Right ventricle myocardium superior (tissue), 1 donor: ENCODE data around the gene SLC35E2B. TPM values are rescaled to one million over a fixed set of nuclear protein-coding genes. Genes with fewer than 3 reads are reported as not detected.
"Not testable (repeated sequence)": the region's sequence is repeated elsewhere in the genome, so short reads cannot be mapped to it uniquely, and the experiment has no call there.

Experiments
- ATAC-seq: fragments of 200-7000 bp; cut with Tn5 transposase; one replicate; pipeline ENCODE4 v1.9.1; 2020; ENCODE audit warnings: mild to moderate bottlenecking; ENCODE audit not compliant: poor library complexity
- DNase-seq: peaks from one replicate; pipeline ENCODE4 v3.0.0-alpha.2; 2020
- intact Hi-C: fragments of 100-400 bp; cut with DNase I; formaldehyde crosslinking; loops from one replicate; pipeline ENCODE4 v1.11.2; 2022
- long read RNA-seq: library from polyadenylated mRNA; unstranded; transcript quantifications from one replicate; pipeline ENCODE4 v2.0.0, GENCODE V29; 2021
- total RNA-seq: library from RNA; stranded (reverse); fragmentation: NEBNext Ultra II Directional; extraction: Animal tissue kit (Norgen Biotek cat#: 25700); gene quantifications from one replicate; pipeline ENCODE4 v1.2.1, GENCODE V29; 2021
- donor health status: DM: no; HTN: yes; CAD: no; lungs with severe emphysema.

The SLC35E2B gene
- total RNA-seq = 20.4 TPM
- long read RNA-seq, full-length matches to known transcripts = 2 of 13 reads
- long read RNA-seq, partial matches to known transcripts = 1 of 13 reads
- long read RNA-seq, other reads (novel, unspliced or antisense) = 10 of 13 reads

GRCh38 chr1:1692714-1693647, at the start of gene SLC35E2B:
SLC35E2B (minus strand) TSS chr1:1692795; CDS start chr1:1676699, 16,096 bp downstream.
- peak; percentile 94 for ATAC-seq
- intact Hi-C loops = not testable (repeated sequence)
- DNase-seq = peak; percentile 92

GRCh38 chr1:1741013-1741412, 48.4 kb upstream of the SLC35E2B start:
- ATAC-seq, DNase-seq, intact Hi-C loops: not testable (repeated sequence)

- DNase-seq, intact Hi-C loops, ATAC-seq: not testable (repeated sequence)
These were observed 46.3 kb upstream of the SLC35E2B start for GRCh38 chr1:1738799-1739337.

- ATAC-seq, DNase-seq, intact Hi-C loops: not testable (repeated sequence)
These were observed 45.3 kb upstream of the SLC35E2B start for GRCh38 chr1:1737675-1738590.

- DNase-seq (no peak), ATAC-seq (no peak)
- intact Hi-C loops = no loop called here
These were observed 39.8 kb upstream of the SLC35E2B start for GRCh38 chr1:1732381-1732780.

- no peak for DNase-seq
- ATAC-seq = no peak
- intact Hi-C loops = no loop called here
These were observed 38.3 kb upstream of the SLC35E2B start for GRCh38 chr1:1730870-1731269.

- ATAC-seq, DNase-seq, intact Hi-C loops: not testable (repeated sequence)
These were observed 37.6 kb upstream of the SLC35E2B start for GRCh38 chr1:1730230-1730629.

GRCh38 chr1:1729116-1729816, 36.7 kb upstream of the SLC35E2B start:
- intact Hi-C loops, DNase-seq, ATAC-seq: not testable (repeated sequence)

- intact Hi-C loops, ATAC-seq, DNase-seq: not testable (repeated sequence)
These were observed 35.9 kb upstream of the SLC35E2B start for GRCh38 chr1:1728308-1729005.

GRCh38 chr1:1727131-1727651, 34.6 kb upstream of the SLC35E2B start:
- DNase-seq, intact Hi-C loops, ATAC-seq: not testable (repeated sequence)

- DNase-seq, intact Hi-C loops, ATAC-seq: not testable (repeated sequence)
These were observed 33.5 kb upstream of the SLC35E2B start for GRCh38 chr1:1726088-1726487.

GRCh38 chr1:1724035-1724864, 31.7 kb upstream of the SLC35E2B start, which contains the start of gene CDK11A:
CDK11A (minus strand) TSS chr1:1724357; CDS start chr1:1722818, 1,539 bp downstream.
- DNase-seq (peak; percentile 98), ATAC-seq (peak; percentile 97)
- intact Hi-C loops = not testable (repeated sequence)

GRCh38 chr1:1721201-1721600, 28.6 kb upstream of the SLC35E2B start:
- no peak for DNase-seq
- no peak for ATAC-seq

GRCh38 chr1:1715109-1715883, 22.7 kb upstream of the SLC35E2B start:
- DNase-seq, ATAC-seq, intact Hi-C loops: not testable (repeated sequence)

More at GRCh38 chr1:1721201-1721600, 28.6 kb upstream of the SLC35E2B start:
- intact Hi-C loops = no loop called here

- ATAC-seq, DNase-seq, intact Hi-C loops: not testable (repeated sequence)
These were observed 15.3 kb upstream of the SLC35E2B start for GRCh38 chr1:1707897-1708296.
